ENCODE results near the gene KIZ. TPM values are rescaled to one million over a fixed set of nuclear protein-coding genes. Genes with fewer than 3 reads are reported as not detected.

KIZ gene
- total and polyA plus RNA-seq, 2 of the 4 experiments (the other 2 are of a cell fraction), result 9.9 to 14.0 TPM

DNA sequence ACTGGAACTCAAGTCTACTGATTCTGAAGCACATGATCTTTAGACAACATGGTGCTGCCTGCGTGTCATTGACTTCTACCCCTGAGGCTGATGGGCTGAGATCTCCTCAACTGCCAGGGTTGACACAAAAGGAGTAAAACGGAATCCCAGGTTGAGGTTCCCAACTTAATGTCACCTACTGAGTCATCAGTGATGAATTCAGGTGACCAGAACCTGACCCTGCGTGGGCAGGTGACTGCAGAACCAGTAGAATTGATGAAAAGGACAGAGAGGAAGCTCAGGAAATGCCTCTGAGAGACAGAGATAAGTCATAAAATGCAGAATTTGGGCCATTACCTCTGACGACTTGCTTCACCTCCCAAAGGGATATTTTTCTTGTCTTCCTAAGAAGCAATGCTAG lies 7.7 kb upstream of the KIZ start:
- H3K4me3 ChIP-seq (ENCODE audit: insufficient read depth, low read depth, low read length), result no peak overlapping the region
- no peaks in the 10 kb centered on the region for H3K9me3 ChIP-seq (ENCODE audit: control insufficient read depth, insufficient read depth, low read length)
- no peak overlapping the region for H4K8ac ChIP-seq (ENCODE audit: low read depth in 2 of 2, low read length in 2 of 2)
- DNase-seq, result no peak
- H2AK9ac ChIP-seq (replicated peaks; ENCODE audit: low read depth, low read length, poor library complexity), result no peak overlapping the region
- BruUV-seq (replicated peaks), result no TSS peak
- no peaks in the 10 kb centered on the region for H3K79me1 ChIP-seq (ENCODE audit: low read depth in 1 of 2, low read length in 2 of 2)
- H2BK120ac ChIP-seq (ENCODE audit: low read depth, low read length), result no peak overlapping the region
- dilution Hi-C loops (cut with HindIII; ENCODE audit: low sequenced_read_pairs, unreplicated experiment), result no loop called here
- H3K4ac ChIP-seq (ENCODE audit: low read depth, low read length), result no peak overlapping the region
- no peak overlapping the region for H2AFZ ChIP-seq (replicated peaks; ENCODE audit: low read length, poor library complexity)
- ATAC-seq (ENCODE audit: low read depth), result no peak
- H2BK5ac ChIP-seq (ENCODE audit: low read depth, low read length, poor library complexity, severe bottlenecking), result no peak overlapping the region
- no peak overlapping the region for H3K14ac ChIP-seq (replicated peaks; ENCODE audit: low read depth, low read length)
- 17% methylated on average over 2 of the region's 4 CpGs; no CpG with 5 or more reads in 1 of the 2 experiments for WGBS, 2 experiments (ENCODE audit: extremely low coverage in 2 of 2, insufficient read length in 1 of 2)
- no peak overlapping the region for H3K27ac ChIP-seq (ENCODE audit: insufficient read depth, low read length)
- no peak overlapping the region for H2BK15ac ChIP-seq (ENCODE audit: low read depth, low read length)
- no peak overlapping the region for H2BK20ac ChIP-seq (ENCODE audit: low read depth, low read length)
- H3K18ac ChIP-seq (ENCODE audit: low read depth, low read length), result no peak overlapping the region
- CTCF ChIA-PET, result no interaction called here
- no peaks in the 10 kb centered on the region for H3K4me1 ChIP-seq (ENCODE audit: control insufficient read depth, insufficient read depth, low read length)
- H4K91ac ChIP-seq (ENCODE audit: insufficient read depth, low read depth, low read length), result no peak overlapping the region
- intact Hi-C loops (cut with micrococcal nuclease), result no loop called here
- no peak overlapping the region for H4K5ac ChIP-seq (ENCODE audit: low read depth, low read length)
- H2AK5ac ChIP-seq (ENCODE audit: low read depth, low read length), result no peak overlapping the region
- no peak overlapping the region for H3K4me2 ChIP-seq (ENCODE audit: low read depth, low read length)
- H3K56ac ChIP-seq (ENCODE audit: extremely low read depth, insufficient read depth, low read length), result no peak overlapping the region
- POLR2A ChIA-PET (ENCODE audit: unreplicated experiment), result no interaction called here
- TF ChIP-seq RCOR1 (IDR thresholded peaks at IDR 0.05; ENCODE audit: insufficient replicate concordance, low read length) (no peak), RAD21 (IDR thresholded peaks at IDR 0.05; ENCODE audit: low read length) (no peak), POLR2A (IDR thresholded peaks at IDR 0.05; ENCODE audit: low read depth, low read length) (no peak), NFE2L2 (IDR thresholded peaks at IDR 0.05; ENCODE audit: low read depth, low read length) (no peak), USF2 (IDR thresholded peaks at IDR 0.05; ENCODE audit: low read depth, low read length) (no peak), MAFK (IDR thresholded peaks at IDR 0.05; ENCODE audit: low read depth, low read length) (no peak), MAZ (IDR thresholded peaks at IDR 0.05; ENCODE audit: borderline replicate concordance, low read depth, low read length) (no peak), CHD1 (IDR thresholded peaks at IDR 0.05; ENCODE audit: low read depth, low read length) (no peak), SMC3 (IDR thresholded peaks at IDR 0.05; ENCODE audit: low read depth, low read length) (no peak), CEBPB (IDR thresholded peaks at IDR 0.05; ENCODE audit: low read depth, low read length) (no peak), RFX5 (IDR thresholded peaks at IDR 0.05; ENCODE audit: low read depth, low read length) (no peak), FOS (IDR thresholded peaks at IDR 0.05; ENCODE audit: low read depth, low read length) (no peak), BHLHE40 (IDR thresholded peaks at IDR 0.05; ENCODE audit: low read depth, low read length) (no peak), MXI1 (IDR thresholded peaks at IDR 0.05; ENCODE audit: borderline replicate concordance, low read depth, low read length) (no peak)
- TF ChIP-seq, protein P1, sequence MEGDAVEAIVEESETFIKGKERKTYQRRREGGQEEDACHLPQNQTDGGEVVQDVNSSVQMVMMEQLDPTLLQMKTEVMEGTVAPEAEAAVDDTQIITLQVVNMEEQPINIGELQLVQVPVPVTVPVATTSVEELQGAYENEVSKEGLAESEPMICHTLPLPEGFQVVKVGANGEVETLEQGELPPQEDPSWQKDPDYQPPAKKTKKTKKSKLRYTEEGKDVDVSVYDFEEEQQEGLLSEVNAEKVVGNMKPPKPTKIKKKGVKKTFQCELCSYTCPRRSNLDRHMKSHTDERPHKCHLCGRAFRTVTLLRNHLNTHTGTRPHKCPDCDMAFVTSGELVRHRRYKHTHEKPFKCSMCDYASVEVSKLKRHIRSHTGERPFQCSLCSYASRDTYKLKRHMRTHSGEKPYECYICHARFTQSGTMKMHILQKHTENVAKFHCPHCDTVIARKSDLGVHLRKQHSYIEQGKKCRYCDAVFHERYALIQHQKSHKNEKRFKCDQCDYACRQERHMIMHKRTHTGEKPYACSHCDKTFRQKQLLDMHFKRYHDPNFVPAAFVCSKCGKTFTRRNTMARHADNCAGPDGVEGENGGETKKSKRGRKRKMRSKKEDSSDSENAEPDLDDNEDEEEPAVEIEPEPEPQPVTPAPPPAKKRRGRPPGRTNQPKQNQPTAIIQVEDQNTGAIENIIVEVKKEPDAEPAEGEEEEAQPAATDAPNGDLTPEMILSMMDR (conservative IDR thresholded peaks at IDR 0.05; ENCODE audit: low read depth, low read length), result no peak
- TF ChIP-seq, protein P2, sequence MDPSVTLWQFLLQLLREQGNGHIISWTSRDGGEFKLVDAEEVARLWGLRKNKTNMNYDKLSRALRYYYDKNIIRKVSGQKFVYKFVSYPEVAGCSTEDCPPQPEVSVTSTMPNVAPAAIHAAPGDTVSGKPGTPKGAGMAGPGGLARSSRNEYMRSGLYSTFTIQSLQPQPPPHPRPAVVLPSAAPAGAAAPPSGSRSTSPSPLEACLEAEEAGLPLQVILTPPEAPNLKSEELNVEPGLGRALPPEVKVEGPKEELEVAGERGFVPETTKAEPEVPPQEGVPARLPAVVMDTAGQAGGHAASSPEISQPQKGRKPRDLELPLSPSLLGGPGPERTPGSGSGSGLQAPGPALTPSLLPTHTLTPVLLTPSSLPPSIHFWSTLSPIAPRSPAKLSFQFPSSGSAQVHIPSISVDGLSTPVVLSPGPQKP (IDR thresholded peaks at IDR 0.05; ENCODE audit: borderline replicate concordance, low read depth, low read length), result no peak
- no peaks in the 10 kb centered on the region for H3K36me3 ChIP-seq (ENCODE audit: control insufficient read depth, insufficient read depth, low read length)
- H3K27me3 ChIP-seq (ENCODE audit: control insufficient read depth, insufficient read depth, low read length), result peaks cover 17% of the 10 kb centered on the region
- no peaks in the 10 kb centered on the region for H4K20me1 ChIP-seq (ENCODE audit: insufficient read depth, low read length)
- no peaks in the 10 kb centered on the region for H3K9me1 ChIP-seq (ENCODE audit: insufficient read depth, low read length)
- no peak overlapping the region for H3K23ac ChIP-seq (ENCODE audit: low read depth, low read length)
- in situ Hi-C loops (cut with MboI; ENCODE audit: low sequenced_read_pairs), result no loop called here
- no peak overlapping the region for H3K9ac ChIP-seq (ENCODE audit: low read depth, low read length)

All from IMR-90 (cell line).